ENCODE data around the gene SIPA1L3. TPM values are rescaled to one million over a fixed set of nuclear protein-coding genes. Genes with fewer than 3 reads are reported as not detected.
A peak's percentile ranks its signal among the peaks of the same experiment; 100 is the strongest.

SIPA1L3 gene
- total and polyA plus RNA-seq, 2 of the 13 experiments (the other 11 are each of a cell fraction or from before 2014, with no cell fraction given), result 5.5 to 7.7 TPM

GRCh38 chr19:37906869-37907734 is at the start of gene SIPA1L3 (continued):
- no peak for TF ChIP-seq CBX2 (IDR thresholded peaks at IDR 0.05; ENCODE audit: low read depth, low read length)
- TF ChIP-seq CBX2 (CRISPR knock-in tag; IDR thresholded peaks at IDR 0.05; ENCODE audit: low read depth), result no peak
- no peak for TF ChIP-seq IKZF4 (CRISPR knock-in tag; IDR thresholded peaks at IDR 0.05; ENCODE audit: borderline replicate concordance, low read depth, not compliant biosample characterization)
- no peak; the same call in 1 of the 2 replicates for TF ChIP-seq GFI1 (CRISPR knock-in tag; IDR thresholded peaks at IDR 0.05; ENCODE audit: borderline replicate concordance)
- peak; percentile 66 for TF ChIP-seq NFYB (CRISPR knock-in tag; IDR thresholded peaks at IDR 0.05)
- no peak for TF ChIP-seq ZNF383 (CRISPR knock-in tag; IDR thresholded peaks at IDR 0.05; ENCODE audit: borderline replicate concordance)
- TF ChIP-seq ZNF329 (CRISPR knock-in tag; IDR thresholded peaks at IDR 0.05; ENCODE audit: low read depth), result no peak
- TF ChIP-seq, protein P1, sequence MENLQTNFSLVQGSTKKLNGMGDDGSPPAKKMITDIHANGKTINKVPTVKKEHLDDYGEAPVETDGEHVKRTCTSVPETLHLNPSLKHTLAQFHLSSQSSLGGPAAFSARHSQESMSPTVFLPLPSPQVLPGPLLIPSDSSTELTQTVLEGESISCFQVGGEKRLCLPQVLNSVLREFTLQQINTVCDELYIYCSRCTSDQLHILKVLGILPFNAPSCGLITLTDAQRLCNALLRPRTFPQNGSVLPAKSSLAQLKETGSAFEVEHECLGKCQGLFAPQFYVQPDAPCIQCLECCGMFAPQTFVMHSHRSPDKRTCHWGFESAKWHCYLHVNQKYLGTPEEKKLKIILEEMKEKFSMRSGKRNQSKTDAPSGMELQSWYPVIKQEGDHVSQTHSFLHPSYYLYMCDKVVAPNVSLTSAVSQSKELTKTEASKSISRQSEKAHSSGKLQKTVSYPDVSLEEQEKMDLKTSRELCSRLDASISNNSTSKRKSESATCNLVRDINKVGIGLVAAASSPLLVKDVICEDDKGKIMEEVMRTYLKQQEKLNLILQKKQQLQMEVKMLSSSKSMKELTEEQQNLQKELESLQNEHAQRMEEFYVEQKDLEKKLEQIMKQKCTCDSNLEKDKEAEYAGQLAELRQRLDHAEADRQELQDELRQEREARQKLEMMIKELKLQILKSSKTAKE (CRISPR knock-in tag; IDR thresholded peaks at IDR 0.05; ENCODE audit: borderline replicate concordance), result no peak
- TF ChIP-seq, protein P2, sequence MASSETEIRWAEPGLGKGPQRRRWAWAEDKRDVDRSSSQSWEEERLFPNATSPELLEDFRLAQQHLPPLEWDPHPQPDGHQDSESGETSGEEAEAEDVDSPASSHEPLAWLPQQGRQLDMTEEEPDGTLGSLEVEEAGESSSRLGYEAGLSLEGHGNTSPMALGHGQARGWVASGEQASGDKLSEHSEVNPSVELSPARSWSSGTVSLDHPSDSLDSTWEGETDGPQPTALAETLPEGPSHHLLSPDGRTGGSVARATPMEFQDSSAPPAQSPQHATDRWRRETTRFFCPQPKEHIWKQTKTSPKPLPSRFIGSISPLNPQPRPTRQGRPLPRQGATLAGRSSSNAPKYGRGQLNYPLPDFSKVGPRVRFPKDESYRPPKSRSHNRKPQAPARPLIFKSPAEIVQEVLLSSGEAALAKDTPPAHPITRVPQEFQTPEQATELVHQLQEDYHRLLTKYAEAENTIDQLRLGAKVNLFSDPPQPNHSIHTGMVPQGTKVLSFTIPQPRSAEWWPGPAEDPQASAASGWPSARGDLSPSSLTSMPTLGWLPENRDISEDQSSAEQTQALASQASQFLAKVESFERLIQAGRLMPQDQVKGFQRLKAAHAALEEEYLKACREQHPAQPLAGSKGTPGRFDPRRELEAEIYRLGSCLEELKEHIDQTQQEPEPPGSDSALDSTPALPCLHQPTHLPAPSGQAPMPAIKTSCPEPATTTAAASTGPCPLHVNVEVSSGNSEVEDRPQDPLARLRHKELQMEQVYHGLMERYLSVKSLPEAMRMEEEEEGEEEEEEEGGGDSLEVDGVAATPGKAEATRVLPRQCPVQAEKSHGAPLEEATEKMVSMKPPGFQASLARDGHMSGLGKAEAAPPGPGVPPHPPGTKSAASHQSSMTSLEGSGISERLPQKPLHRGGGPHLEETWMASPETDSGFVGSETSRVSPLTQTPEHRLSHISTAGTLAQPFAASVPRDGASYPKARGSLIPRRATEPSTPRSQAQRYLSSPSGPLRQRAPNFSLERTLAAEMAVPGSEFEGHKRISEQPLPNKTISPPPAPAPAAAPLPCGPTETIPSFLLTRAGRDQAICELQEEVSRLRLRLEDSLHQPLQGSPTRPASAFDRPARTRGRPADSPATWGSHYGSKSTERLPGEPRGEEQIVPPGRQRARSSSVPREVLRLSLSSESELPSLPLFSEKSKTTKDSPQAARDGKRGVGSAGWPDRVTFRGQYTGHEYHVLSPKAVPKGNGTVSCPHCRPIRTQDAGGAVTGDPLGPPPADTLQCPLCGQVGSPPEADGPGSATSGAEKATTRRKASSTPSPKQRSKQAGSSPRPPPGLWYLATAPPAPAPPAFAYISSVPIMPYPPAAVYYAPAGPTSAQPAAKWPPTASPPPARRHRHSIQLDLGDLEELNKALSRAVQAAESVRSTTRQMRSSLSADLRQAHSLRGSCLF (CRISPR knock-in tag; IDR thresholded peaks at IDR 0.05; ENCODE audit: borderline replicate concordance), result no peak
- TF ChIP-seq, protein P3, sequence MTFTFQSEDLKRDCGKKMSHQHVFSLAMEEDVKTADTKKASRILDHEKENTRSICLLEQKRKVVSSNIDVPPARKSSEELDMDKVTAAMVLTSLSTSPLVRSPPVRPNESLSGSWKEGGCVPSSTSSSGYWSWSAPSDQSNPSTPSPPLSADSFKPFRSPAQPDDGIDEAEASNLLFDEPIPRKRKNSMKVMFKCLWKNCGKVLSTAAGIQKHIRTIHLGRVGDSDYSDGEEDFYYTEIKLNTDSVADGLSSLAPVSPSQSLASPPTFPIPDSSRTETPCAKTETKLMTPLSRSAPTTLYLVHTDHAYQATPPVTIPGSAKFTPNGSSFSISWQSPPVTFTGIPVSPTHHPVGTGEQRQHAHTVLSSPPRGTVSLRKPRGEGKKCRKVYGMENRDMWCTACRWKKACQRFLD (CRISPR knock-in tag; IDR thresholded peaks at IDR 0.05; ENCODE audit: borderline replicate concordance), result no peak
- no peak for TF ChIP-seq ZSCAN25 (CRISPR knock-in tag; IDR thresholded peaks at IDR 0.05)
- TF ChIP-seq, protein P4, sequence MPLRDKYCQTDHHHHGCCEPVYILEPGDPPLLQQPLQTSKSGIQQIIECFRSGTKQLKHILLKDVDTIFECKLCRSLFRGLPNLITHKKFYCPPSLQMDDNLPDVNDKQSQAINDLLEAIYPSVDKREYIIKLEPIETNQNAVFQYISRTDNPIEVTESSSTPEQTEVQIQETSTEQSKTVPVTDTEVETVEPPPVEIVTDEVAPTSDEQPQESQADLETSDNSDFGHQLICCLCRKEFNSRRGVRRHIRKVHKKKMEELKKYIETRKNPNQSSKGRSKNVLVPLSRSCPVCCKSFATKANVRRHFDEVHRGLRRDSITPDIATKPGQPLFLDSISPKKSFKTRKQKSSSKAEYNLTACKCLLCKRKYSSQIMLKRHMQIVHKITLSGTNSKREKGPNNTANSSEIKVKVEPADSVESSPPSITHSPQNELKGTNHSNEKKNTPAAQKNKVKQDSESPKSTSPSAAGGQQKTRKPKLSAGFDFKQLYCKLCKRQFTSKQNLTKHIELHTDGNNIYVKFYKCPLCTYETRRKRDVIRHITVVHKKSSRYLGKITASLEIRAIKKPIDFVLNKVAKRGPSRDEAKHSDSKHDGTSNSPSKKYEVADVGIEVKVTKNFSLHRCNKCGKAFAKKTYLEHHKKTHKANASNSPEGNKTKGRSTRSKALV (CRISPR knock-in tag; IDR thresholded peaks at IDR 0.05), result no peak
- no peak for TF ChIP-seq THYN1 (CRISPR knock-in tag; IDR thresholded peaks at IDR 0.05; ENCODE audit: borderline replicate concordance, low read depth)
- TF ChIP-seq ARNT (IDR thresholded peaks at IDR 0.05), result no peak
- TF ChIP-seq ZKSCAN8 (CRISPR knock-in tag; IDR thresholded peaks at IDR 0.05; ENCODE audit: borderline replicate concordance), result no peak
- TF ChIP-seq SRSF4 (IDR thresholded peaks at IDR 0.05; ENCODE audit: low read depth, low read length, poor library complexity, severe bottlenecking), result no peak
- TF ChIP-seq TEAD3 (CRISPR knock-in tag; optimal IDR thresholded peaks at IDR 0.05; ENCODE audit: borderline replicate concordance), result peak; percentile 54
